Stomach smooth muscle (tissue), 2 donors: ENCODE results near the gene UMAD1.

Experiments used
- H3K27ac ChIP-seq: one replicate; pipeline ENCODE4 v1.7.0; 2013; ENCODE audit warnings: mild to moderate bottlenecking, low read length, inconsistent platforms
- H3K27me3 ChIP-seq, 2 donors: one replicate each; pipeline ENCODE4 v1.7.0; 2013; ENCODE audit warnings: low read length in 2 of 2; ENCODE audit not compliant: insufficient read depth in 2 of 2, control insufficient read depth in 1 of 2
- H3K36me3 ChIP-seq, 2 donors: one replicate each; pipeline ENCODE4 v1.7.0; 2013; ENCODE audit warnings: low read length in 2 of 2; ENCODE audit not compliant: control insufficient read depth in 2 of 2, insufficient read depth in 2 of 2
- H3K4me1 ChIP-seq: one replicate; pipeline ENCODE4 v1.7.0; 2013; ENCODE audit warnings: low read length; ENCODE audit not compliant: control insufficient read depth, insufficient read depth
- H3K4me3 ChIP-seq, 2 donors: one replicate each; pipeline ENCODE4 v1.7.0; 2013; ENCODE audit warnings: low read length in 2 of 2
- H3K9ac ChIP-seq, 2 donors: one replicate each; pipeline ENCODE4 v1.7.0; 2013; ENCODE audit warnings: low read length in 2 of 2, mild to moderate bottlenecking in 1 of 2
- H3K9me3 ChIP-seq, 2 donors: one replicate each; pipeline ENCODE4 v1.7.0; 2013; ENCODE audit warnings: low read length in 2 of 2; ENCODE audit not compliant: control insufficient read depth in 2 of 2
- donor health status: healthy.
- donor health status: Pancreatic carcinoma.

UMAD1 gene

GRCh38 chr7:7908622-7909145 lies 268.1 kb downstream of the UMAD1 start:
- peaks cover 3% of the 10 kb centered on the region for H3K4me1 ChIP-seq
- H3K36me3 ChIP-seq, result no peaks in the 10 kb centered on the region
- no peak overlapping the region for H3K4me3 ChIP-seq
- H3K9ac ChIP-seq, result no peak overlapping the region
- H3K27me3 ChIP-seq, result no peaks in the 10 kb centered on the region
- no peaks in the 10 kb centered on the region for H3K9me3 ChIP-seq
- no peak overlapping the region for H3K27ac ChIP-seq

DNA sequence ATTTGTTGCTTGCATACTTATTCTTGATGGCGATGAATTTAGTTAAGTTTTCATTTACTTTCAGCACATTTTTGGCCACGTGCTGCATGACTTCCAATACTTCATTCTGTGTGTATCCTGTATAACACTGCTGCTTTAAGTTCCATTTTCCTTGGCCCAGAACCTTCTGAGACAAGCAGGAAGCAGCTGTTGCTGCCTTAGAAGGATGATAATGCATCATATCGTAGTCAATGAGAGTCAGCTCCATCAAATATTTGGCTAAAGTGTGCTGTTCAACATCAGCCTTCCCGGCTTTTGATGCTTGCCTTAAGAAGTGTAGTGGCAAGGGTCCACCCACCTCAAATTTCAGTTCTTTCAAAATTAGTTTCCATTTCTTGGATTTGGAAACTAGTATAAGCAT lies 268.8 kb downstream of the UMAD1 start:
- H3K27ac ChIP-seq, result no peak overlapping the region
- no peaks in the 10 kb centered on the region for H3K9me3 ChIP-seq
- H3K9ac ChIP-seq, result no peak overlapping the region
- peaks cover 5% of the 10 kb centered on the region for H3K4me1 ChIP-seq
- no peaks in the 10 kb centered on the region for H3K27me3 ChIP-seq
- no peaks in the 10 kb centered on the region for H3K36me3 ChIP-seq
- H3K4me3 ChIP-seq, result no peak overlapping the region

DNA sequence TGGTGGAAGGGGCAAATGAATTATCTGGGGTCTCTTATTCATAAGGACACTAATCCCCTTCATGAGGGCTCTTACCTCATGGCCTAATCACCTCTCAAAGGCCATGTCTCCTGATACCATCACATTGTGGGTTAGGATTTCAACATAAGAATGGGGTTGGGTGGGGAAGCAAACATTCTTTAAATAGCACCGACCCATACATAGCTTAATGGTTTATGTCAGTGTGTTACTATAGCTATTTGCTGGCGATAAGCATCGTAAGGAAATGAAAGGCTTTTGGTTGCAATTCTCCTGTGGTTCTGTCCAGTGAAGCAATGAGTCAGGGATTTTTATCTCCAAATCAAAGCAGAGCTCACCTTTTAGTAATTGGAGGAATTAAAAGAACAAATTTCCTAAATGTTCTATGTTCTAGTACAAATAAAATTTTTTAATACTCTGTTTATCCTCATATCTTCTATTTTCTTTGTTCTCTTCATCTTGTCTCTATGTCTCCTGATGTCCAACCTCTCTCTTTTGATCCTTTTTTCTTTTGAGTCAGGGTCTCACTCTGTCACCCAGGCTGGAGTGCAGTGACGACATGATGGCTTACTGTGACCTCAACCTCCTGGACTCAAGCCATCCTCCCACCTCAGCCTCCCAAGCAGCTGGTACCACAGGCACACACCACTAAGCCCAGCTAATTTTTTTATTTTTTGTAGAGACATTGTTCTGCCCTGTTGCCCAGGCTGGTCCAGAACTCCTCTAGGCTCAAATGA lies 271.0 kb downstream of the UMAD1 start:
- Histone ChIP-seq H3K27ac (no peak overlapping the region), H3K27me3 (no peaks in the 10 kb centered on the region), H3K9me3 (no peaks in the 10 kb centered on the region), H3K36me3 (no peaks in the 10 kb centered on the region), H3K9ac (no peak overlapping the region), H3K4me3 (no peak overlapping the region), H3K4me1 (peaks cover 5% of the 10 kb centered on the region)

- H3K27ac ChIP-seq, result no peak overlapping the region
These were observed 272.4 kb downstream of the UMAD1 start for GRCh38 chr7:7912937-7913336.

DNA sequence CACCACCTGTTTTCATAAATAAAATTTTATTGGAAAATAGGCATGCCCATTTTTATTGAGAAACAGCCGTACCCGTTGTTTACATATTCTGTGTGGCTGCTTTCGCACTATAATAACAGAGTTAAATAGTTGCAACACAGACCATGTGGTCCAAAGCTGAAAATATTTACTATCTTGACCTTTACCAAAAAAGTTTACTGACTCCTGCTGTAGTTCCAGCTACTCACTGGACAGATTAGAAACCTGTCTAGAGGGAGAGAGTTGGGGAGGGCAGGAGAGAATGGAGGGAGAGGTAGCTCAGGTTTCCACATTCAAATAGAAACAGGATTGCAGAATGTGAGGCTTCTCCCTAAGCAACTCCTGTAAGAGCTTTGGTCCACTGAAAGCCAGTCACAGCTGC lies 273.0 kb downstream of the UMAD1 start:
- Histone ChIP-seq H3K36me3 (no peaks in the 10 kb centered on the region), H3K4me1 (peaks cover 5% of the 10 kb centered on the region), H3K4me3 (no peak overlapping the region), H3K9ac (no peak overlapping the region), H3K27ac (no peak overlapping the region), H3K9me3 (no peaks in the 10 kb centered on the region), H3K27me3 (no peaks in the 10 kb centered on the region)

More at GRCh38 chr7:7912937-7913336, 272.4 kb downstream of the UMAD1 start:
- H3K4me3 ChIP-seq, result no peak overlapping the region
- no peak overlapping the region for H3K9ac ChIP-seq
- H3K36me3 ChIP-seq, result no peaks in the 10 kb centered on the region
- peaks cover 5% of the 10 kb centered on the region for H3K4me1 ChIP-seq
- no peaks in the 10 kb centered on the region for H3K9me3 ChIP-seq
- H3K27me3 ChIP-seq, result no peaks in the 10 kb centered on the region

DNA sequence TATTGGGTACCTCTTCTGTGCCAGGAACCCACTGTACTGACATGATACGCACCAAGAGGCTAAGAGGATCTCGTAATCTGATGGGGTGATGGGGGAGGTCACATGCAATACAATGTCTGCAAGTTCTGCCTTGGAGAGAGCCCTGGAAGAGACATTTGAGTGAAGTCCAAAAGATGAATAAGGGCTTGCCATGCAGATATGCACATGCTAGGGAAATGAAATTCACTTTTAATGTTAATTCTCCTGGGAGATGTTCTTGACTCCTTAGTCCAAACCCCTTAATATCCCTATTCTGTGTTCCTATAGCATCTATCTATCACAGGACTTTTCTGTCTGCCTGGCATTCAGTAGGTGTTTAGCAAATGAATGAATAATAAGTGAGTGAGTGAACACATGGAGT lies 274.0 kb downstream of the UMAD1 start:
- Histone ChIP-seq H3K27me3 (no peaks in the 10 kb centered on the region), H3K36me3 (no peaks in the 10 kb centered on the region), H3K9me3 (no peaks in the 10 kb centered on the region), H3K9ac (no peak overlapping the region), H3K4me1 (peaks cover 5% of the 10 kb centered on the region), H3K27ac (no peak overlapping the region), H3K4me3 (no peak overlapping the region)

- Histone ChIP-seq H3K27me3 (no peaks in the 10 kb centered on the region), H3K4me3 (no peak overlapping the region), H3K27ac (no peak overlapping the region), H3K9me3 (no peaks in the 10 kb centered on the region), H3K9ac (no peak overlapping the region), H3K4me1 (peaks cover 5% of the 10 kb centered on the region), H3K36me3 (no peaks in the 10 kb centered on the region)
These were observed 275.5 kb downstream of the UMAD1 start for GRCh38 chr7:7916064-7916463.

DNA sequence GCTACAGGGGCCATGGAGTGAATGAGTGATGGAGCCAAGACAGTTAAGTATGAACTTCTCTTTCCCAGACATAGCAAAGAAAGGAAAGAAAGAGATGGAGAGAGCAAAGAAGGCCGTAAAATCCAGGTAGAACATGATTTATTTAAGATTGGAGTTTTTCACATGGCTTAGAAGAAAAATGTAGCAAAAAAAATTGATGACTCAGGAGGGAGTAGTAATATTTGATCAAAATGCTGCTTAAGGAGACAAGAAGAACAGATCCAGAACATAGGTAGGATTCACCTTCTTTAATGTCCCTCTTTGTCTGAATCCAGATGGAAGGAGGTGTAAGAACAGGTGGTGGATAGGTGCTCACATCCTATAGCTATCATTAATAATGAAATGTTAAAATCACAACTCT lies 277.0 kb downstream of the UMAD1 start:
- Histone ChIP-seq H3K4me1 (peaks cover 5% of the 10 kb centered on the region), H3K27me3 (no peaks in the 10 kb centered on the region), H3K4me3 (no peak overlapping the region), H3K27ac (no peak overlapping the region), H3K9ac (no peak overlapping the region), H3K9me3 (no peaks in the 10 kb centered on the region), H3K36me3 (no peaks in the 10 kb centered on the region)

DNA sequence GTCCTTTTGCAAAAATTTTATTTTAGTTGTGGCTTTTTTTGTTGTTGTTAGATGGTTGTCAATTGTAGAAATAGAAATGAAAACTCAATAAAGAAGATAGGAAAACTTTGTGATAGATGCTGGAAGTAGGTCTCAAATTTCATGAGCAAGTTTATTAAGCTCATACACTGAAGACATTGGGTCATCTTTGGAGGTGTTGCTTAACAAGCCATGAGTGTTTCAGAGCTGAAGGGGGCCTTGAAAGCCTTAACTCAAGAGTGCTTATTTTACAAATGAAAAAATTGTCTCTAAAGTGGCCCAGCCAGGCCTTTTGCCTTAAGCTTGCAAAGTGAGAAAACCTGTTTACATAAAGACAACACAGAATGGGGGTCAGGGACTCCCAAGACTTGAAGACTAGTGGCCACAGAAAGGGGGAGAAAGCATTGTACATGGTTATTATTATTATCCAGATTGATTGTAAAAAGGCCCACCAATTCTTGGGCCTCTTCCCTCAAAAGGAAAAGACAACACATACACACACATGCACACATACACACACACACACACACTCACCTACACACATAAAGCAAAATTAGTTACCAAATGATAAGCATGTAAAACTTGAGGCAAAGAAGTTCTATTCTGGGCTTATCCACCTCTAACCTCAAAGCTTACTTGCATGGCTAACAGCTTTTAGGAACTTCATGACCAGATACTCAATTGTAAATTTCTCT lies 278.3 kb downstream of the UMAD1 start:
- Histone ChIP-seq H3K36me3 (no peaks in the 10 kb centered on the region), H3K9me3 (no peaks in the 10 kb centered on the region), H3K27ac (no peak overlapping the region), H3K4me3 (no peak overlapping the region), H3K27me3 (no peaks in the 10 kb centered on the region), H3K9ac (no peak overlapping the region), H3K4me1 (no peaks in the 10 kb centered on the region)

DNA sequence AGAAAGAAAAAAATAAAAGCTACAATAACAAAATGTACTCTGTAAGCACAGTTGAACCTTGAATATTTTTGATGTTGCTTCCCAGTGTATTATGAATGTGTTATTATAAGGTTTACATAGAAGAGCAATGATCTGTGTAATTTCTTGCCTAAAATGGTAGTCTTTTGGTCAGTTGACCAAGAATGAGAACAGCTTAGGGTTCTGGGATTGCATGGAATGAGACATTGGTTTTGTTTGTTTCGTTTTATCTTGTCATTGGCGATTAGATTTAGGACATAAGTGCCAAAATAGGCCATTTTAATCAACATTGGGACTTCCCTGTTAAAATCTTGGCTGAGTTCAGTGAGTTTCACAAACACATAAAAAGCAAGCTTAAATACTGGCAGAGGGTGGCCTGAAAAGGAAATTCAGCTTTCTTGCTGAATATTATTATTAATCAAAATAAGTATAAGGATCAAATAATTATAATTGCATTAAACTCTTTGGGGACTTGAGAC lies 278.9 kb downstream of the UMAD1 start:
- H3K27me3 ChIP-seq, result no peaks in the 10 kb centered on the region
- no peaks in the 10 kb centered on the region for H3K36me3 ChIP-seq
- H3K9ac ChIP-seq, result no peak overlapping the region
- no peak overlapping the region for H3K4me3 ChIP-seq
- no peaks in the 10 kb centered on the region for H3K9me3 ChIP-seq
- H3K4me1 ChIP-seq, result no peaks in the 10 kb centered on the region
- H3K27ac ChIP-seq, result no peak overlapping the region

DNA sequence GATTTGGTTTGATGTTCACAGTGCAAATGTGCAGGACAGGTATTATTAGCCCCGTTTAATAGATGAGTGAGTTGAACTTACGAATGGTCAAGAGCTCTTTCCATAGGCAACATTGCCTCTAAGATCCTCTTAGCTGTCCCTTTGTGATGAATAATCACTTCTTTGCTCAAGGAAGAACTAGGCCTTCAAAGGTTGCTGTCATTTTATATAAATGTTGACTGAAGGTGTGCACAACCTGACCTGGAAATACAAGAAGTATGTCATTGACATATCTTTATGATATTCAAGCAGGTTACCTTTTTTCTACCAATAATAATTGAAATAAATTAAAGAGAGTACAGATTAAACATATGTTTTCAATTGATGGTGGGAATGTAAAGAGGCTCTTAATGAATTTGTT lies 279.5 kb downstream of the UMAD1 start:
- H3K9ac ChIP-seq, result no peak overlapping the region
- H3K27me3 ChIP-seq, result no peaks in the 10 kb centered on the region
- H3K27ac ChIP-seq, result no peak overlapping the region
- H3K4me3 ChIP-seq, result no peak overlapping the region
- H3K4me1 ChIP-seq, result no peaks in the 10 kb centered on the region
- no peaks in the 10 kb centered on the region for H3K36me3 ChIP-seq
- no peaks in the 10 kb centered on the region for H3K9me3 ChIP-seq
